ENCODE results near the gene AOC3. TPM values are rescaled to one million over a fixed set of nuclear protein-coding genes. Genes with fewer than 3 reads are reported as not detected.
"Not testable (repeated sequence)": the region's sequence is repeated elsewhere in the genome, so short reads cannot be mapped to it uniquely, and the experiment has no call there.

Gene AOC3
- total RNA-seq, 6 experiments from 2014 or later, result 3.9 to 14.9 (median 7.1) TPM

- Histone ChIP-seq H3K4me3 (no peak overlapping the region), H3K4me1 (peaks cover 0 to 37% (median 8%) of the 10 kb centered on the region in 4 donors), H3K27ac (no peak overlapping the region), H3K9me3 (no peaks in the 10 kb centered on the region), H3K27me3 (no peaks in the 10 kb centered on the region), H3K36me3 (peaks cover 0 to under 1% (median 0%) of the 10 kb centered on the region in 4 donors)
- intact Hi-C loops (cut with DNase I), result no loop called here
- TF ChIP-seq POLR2A (IDR thresholded peaks at IDR 0.05) (no peak), CTCF (IDR thresholded peaks at IDR 0.05) (no peak)
- 70% methylated on average over 5 of the region's 5 CpGs for WGBS (ENCODE audit: insufficient coverage, low coverage, low lambda C conversion rate, missing lambda C conversion rate)
- ATAC-seq, result no peak
- no peak for DNase-seq
Measured at GRCh38 chr17:42880776-42881310, 29.8 kb downstream of the AOC3 start.

GRCh38 chr17:42881706-42882105 is 30.7 kb downstream of the AOC3 start:
- intact Hi-C loops (cut with DNase I); H3K36me3 ChIP-seq; DNase-seq; H3K27ac ChIP-seq; H3K27me3 ChIP-seq; H3K9me3 ChIP-seq; ATAC-seq; H3K4me3 ChIP-seq: not testable (repeated sequence)
- H3K4me1 ChIP-seq, result peaks cover 0 to 46% (median 13%) of the 10 kb centered on the region in 4 donors
- WGBS (ENCODE audit: insufficient coverage, low coverage, low lambda C conversion rate, missing lambda C conversion rate), result 49% methylated on average over 5 of the region's 6 CpGs

GRCh38 chr17:42882166-42882565 is 31.2 kb downstream of the AOC3 start:
- no peak overlapping the region for H3K27ac ChIP-seq
- no peak overlapping the region for H3K4me3 ChIP-seq
- no peak for DNase-seq
- TF ChIP-seq CTCF (IDR thresholded peaks at IDR 0.05), result no peak
- TF ChIP-seq POLR2A (IDR thresholded peaks at IDR 0.05), result no peak
- intact Hi-C loops (cut with DNase I), result no loop called here
- H3K9me3 ChIP-seq, result no peaks in the 10 kb centered on the region
- WGBS (ENCODE audit: insufficient coverage, low coverage, low lambda C conversion rate, missing lambda C conversion rate), result 76% methylated on average over 5 of the region's 8 CpGs
- H3K4me1 ChIP-seq, result peaks cover 0 to 46% (median 15%) of the 10 kb centered on the region in 4 donors
- H3K27me3 ChIP-seq, result no peaks in the 10 kb centered on the region
- no peak for ATAC-seq
- no peaks in the 10 kb centered on the region for H3K36me3 ChIP-seq

GRCh38 chr17:42883802-42884558 is 33.0 kb downstream of the AOC3 start:
- H3K4me3 ChIP-seq, result no peak overlapping the region
- TF ChIP-seq POLR2A (IDR thresholded peaks at IDR 0.05) (no peak), CTCF (IDR thresholded peaks at IDR 0.05) (no peak)
- H3K4me1 ChIP-seq, result peaks cover 0 to 48% (median 18%) of the 10 kb centered on the region in 4 donors
- H3K27ac ChIP-seq, result no peak overlapping the region
- no peaks in the 10 kb centered on the region for H3K36me3 ChIP-seq
- intact Hi-C loops (cut with DNase I), result no loop called here
- WGBS (ENCODE audit: insufficient coverage, low coverage, low lambda C conversion rate, missing lambda C conversion rate), result 67% methylated on average over 5 of the region's 7 CpGs
- no peaks in the 10 kb centered on the region for H3K9me3 ChIP-seq
- ATAC-seq (no peak), DNase-seq (no peak)
- H3K27me3 ChIP-seq, result no peaks in the 10 kb centered on the region

GRCh38 chr17:42885806-42886205 is 34.8 kb downstream of the AOC3 start:
- peak overlapping the region in 1 of 3 donors; percentile 9 for H3K4me3 ChIP-seq
- WGBS (ENCODE audit: insufficient coverage, low coverage, low lambda C conversion rate, missing lambda C conversion rate), result 93% methylated on average over 3 of the region's 3 CpGs
- H3K9me3 ChIP-seq; DNase-seq; H3K36me3 ChIP-seq; H3K27me3 ChIP-seq; intact Hi-C loops (cut with DNase I); ATAC-seq: not testable (repeated sequence)
- peaks cover 0 to 53% (median 19%) of the 10 kb centered on the region in 4 donors for H3K4me1 ChIP-seq
- peak overlapping the region in 2 of 3 donors; percentile 57 to 69 for H3K27ac ChIP-seq

All from right lobe of liver (tissue), 6 donors.